ENCODE results near the gene OAS3.

- TF ChIP-seq EZH2 (IDR thresholded peaks at IDR 0.05; ENCODE audit: low read depth) (no peak), CTCF (conservative IDR thresholded peaks at IDR 0.05) (no peak)
Observed at GRCh38 chr12:112973818-112974231, 35.6 kb downstream of the OAS3 start.
